GM12878 (cell line): ENCODE data around the gene ZNF174.

Experiments
- CTCF ChIP-seq, 3 experiments: IDR thresholded peaks in 2 of 3; conservative IDR thresholded peaks in 1 of 3; 2 replicates each; pipeline ENCODE4 v1.5.1; 2011; ENCODE audit warnings: low read depth in 3 of 3, low read length in 3 of 3, mild to moderate bottlenecking in 3 of 3, control low read depth in 2 of 3, moderate library complexity in 2 of 3, inconsistent platforms in 1 of 3, mixed read lengths in 1 of 3; ENCODE audit not compliant: control insufficient read depth in 2 of 3, insufficient read depth in 1 of 3; ENCODE audit errors: extremely low read depth in 1 of 3
- EZH2 ChIP-seq: IDR thresholded peaks from 2 replicates; pipeline ENCODE4 v1.6.1; 2012; ENCODE audit warnings: low read depth, mild to moderate bottlenecking, control low read depth, inconsistent platforms, low read length, borderline replicate concordance; ENCODE audit not compliant: control insufficient read depth
- FOXM1 ChIP-seq: IDR thresholded peaks from 2 replicates; pipeline ENCODE4 v1.6.1; 2012; ENCODE audit warnings: low read depth, mild to moderate bottlenecking, inconsistent platforms, low read length, moderate library complexity
- GABPA ChIP-seq: IDR thresholded peaks from 2 replicates; pipeline ENCODE4 v1.6.1; 2014; ENCODE audit warnings: antibody characterized with exemption, low read depth, mild to moderate bottlenecking, inconsistent platforms
- NR2C1 ChIP-seq: fragments of 450-650 bp; IDR thresholded peaks from 2 replicates; pipeline ENCODE4 v1.6.1; 2017; ENCODE audit warnings: antibody characterized with exemption, mild to moderate bottlenecking, moderate library complexity
- POLR2A ChIP-seq: IDR thresholded peaks from 2 replicates; pipeline ENCODE4 v1.6.1; 2011; ENCODE audit warnings: low read depth, mild to moderate bottlenecking, low read length
- REST ChIP-seq: IDR thresholded peaks from 2 replicates; pipeline ENCODE4 v1.6.1; 2012; ENCODE audit warnings: mild to moderate bottlenecking, low read depth, low read length
- SPI1 ChIP-seq: IDR thresholded peaks from 2 replicates; pipeline ENCODE4 v1.6.1; 2011; ENCODE audit warnings: low read depth, mild to moderate bottlenecking, low read length, moderate library complexity, borderline replicate concordance; ENCODE audit not compliant: insufficient read depth
- TCF12 ChIP-seq: IDR thresholded peaks from 2 replicates; pipeline ENCODE4 v1.6.1; 2011; ENCODE audit warnings: low read depth, mild to moderate bottlenecking, low read length
- YY1 ChIP-seq: IDR thresholded peaks from 2 replicates; pipeline ENCODE4 v1.6.1; 2011; ENCODE audit warnings: low read depth, mild to moderate bottlenecking, low read length

GRCh38 chr16:3362931-3363330, 38.1 kb upstream of the ZNF174 start:
- TF ChIP-seq FOXM1 (no peak), YY1 (no peak), GABPA (no peak), REST (no peak), SPI1 (no peak), CTCF (IDR thresholded peaks at IDR 0.05 in 2 of 3, conservative IDR thresholded peaks at IDR 0.05 in 1 of 3; ENCODE audit: control insufficient read depth in 2 of 3, extremely low read depth in 1 of 3, insufficient read depth in 1 of 3, low read depth in 3 of 3, low read length in 3 of 3) (no peak), POLR2A (no peak), TCF12 (no peak), EZH2 (no peak), NR2C1 (no peak)
